Keratinocyte (primary cell): ENCODE results near the gene CYP1A2.

Source experiments
- EZH2 ChIP-seq: IDR thresholded peaks from one replicate; pipeline ENCODE4 v1.6.1; 2012; ENCODE audit warnings: inconsistent platforms, mild to moderate bottlenecking, low read length, moderate library complexity
- TF ChIP-seq, protein P1 (sequence below), 3 experiments: IDR thresholded peaks in 1 of 3; conservative IDR thresholded peaks in 1 of 3; optimal IDR thresholded peaks in 1 of 3; 2 replicates in 2 of 3; 3 replicates in 1 of 3; pipeline versions ENCODE3 to v1.5.1; 2011; ENCODE audit warnings: low read length in 3 of 3, mild to moderate bottlenecking in 3 of 3, moderate library complexity in 2 of 3, control low read depth in 1 of 3, inconsistent platforms in 1 of 3; ENCODE audit not compliant: insufficient read depth in 2 of 3; ENCODE audit errors: extremely low read depth in 1 of 3

DNA sequence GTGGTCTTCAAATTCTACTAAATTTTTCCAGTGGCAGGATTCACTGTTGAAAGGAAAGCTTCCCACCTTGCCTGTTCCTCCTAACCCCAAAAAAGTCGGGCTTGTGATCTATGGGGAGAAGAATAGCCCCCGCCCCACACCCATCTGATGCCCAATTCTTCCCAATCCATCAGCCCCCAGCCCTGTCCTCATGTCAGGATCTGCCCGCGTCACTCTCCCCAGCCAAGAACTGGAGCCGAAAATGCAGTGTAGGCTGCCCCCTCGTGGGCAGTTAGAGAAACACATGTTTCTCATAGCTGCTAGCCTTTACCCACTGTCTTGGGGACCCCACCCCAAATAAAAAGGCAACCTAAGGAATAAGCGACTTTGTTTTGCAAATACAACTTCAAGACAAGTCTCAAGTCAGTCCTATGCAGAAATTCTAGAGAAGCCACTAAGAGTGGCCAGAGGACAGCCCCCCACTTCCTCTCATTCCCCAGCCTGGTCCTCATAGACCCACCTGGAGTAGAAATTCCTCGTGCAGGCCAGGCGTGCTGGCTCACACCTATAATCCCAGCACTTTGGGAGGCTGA is 20.2 kb downstream of the CYP1A2 start:
- TF ChIP-seq, protein P1, sequence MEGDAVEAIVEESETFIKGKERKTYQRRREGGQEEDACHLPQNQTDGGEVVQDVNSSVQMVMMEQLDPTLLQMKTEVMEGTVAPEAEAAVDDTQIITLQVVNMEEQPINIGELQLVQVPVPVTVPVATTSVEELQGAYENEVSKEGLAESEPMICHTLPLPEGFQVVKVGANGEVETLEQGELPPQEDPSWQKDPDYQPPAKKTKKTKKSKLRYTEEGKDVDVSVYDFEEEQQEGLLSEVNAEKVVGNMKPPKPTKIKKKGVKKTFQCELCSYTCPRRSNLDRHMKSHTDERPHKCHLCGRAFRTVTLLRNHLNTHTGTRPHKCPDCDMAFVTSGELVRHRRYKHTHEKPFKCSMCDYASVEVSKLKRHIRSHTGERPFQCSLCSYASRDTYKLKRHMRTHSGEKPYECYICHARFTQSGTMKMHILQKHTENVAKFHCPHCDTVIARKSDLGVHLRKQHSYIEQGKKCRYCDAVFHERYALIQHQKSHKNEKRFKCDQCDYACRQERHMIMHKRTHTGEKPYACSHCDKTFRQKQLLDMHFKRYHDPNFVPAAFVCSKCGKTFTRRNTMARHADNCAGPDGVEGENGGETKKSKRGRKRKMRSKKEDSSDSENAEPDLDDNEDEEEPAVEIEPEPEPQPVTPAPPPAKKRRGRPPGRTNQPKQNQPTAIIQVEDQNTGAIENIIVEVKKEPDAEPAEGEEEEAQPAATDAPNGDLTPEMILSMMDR (optimal IDR thresholded peaks at IDR 0.05 in 1 of 3, IDR thresholded peaks at IDR 0.05 in 1 of 3, conservative IDR thresholded peaks at IDR 0.05 in 1 of 3; ENCODE audit: extremely low read depth in 1 of 3, insufficient read depth in 2 of 3, low read length in 3 of 3), result peak; percentile 71 to 91 (median 82)
- TF ChIP-seq EZH2, result no peak
